Loucy (cell line): ENCODE results near the gene NCF1.
"Not testable (repeated sequence)": the region's sequence is repeated elsewhere in the genome, so short reads cannot be mapped to it uniquely, and the experiment has no call there.

Experiments
- H2AFZ ChIP-seq: fragments of 200-600 bp; sonication (generic); 2 replicates; pipeline ENCODE4 v1.6.0; 2016; ENCODE audit warnings: antibody characterized with exemption, mild to moderate bottlenecking, low read length, moderate library complexity
- H3F3A ChIP-seq: fragments of 200-600 bp; 2 replicates; pipeline ENCODE4 v1.6.0; 2016; ENCODE audit warnings: antibody characterized with exemption, low read depth, mild to moderate bottlenecking
- H3K27me3 ChIP-seq: fragments of 200-600 bp; sonication (generic); 2 replicates; pipeline ENCODE4 v1.6.1; 2014; ENCODE audit warnings: low read length, mild to moderate bottlenecking; ENCODE audit not compliant: insufficient read depth, poor library complexity, severe bottlenecking
- H3K36me3 ChIP-seq: fragments of 200-600 bp; sonication (generic); 2 replicates; pipeline ENCODE4 v1.6.1; 2016; ENCODE audit warnings: low read length; ENCODE audit not compliant: insufficient read depth
- H3K4me1 ChIP-seq: fragments of 200-600 bp; sonication (generic); 2 replicates; pipeline ENCODE4 v1.5.1; 2014; ENCODE audit warnings: low read length, mild to moderate bottlenecking; ENCODE audit not compliant: insufficient read depth, poor library complexity, severe bottlenecking
- H3K4me2 ChIP-seq: fragments of 200-600 bp; sonication (generic); 2 replicates; pipeline ENCODE4 v1.6.0; 2014; ENCODE audit warnings: antibody characterized with exemption, low read length, low read depth, mild to moderate bottlenecking; ENCODE audit not compliant: poor library complexity, severe bottlenecking
- H3K4me3 ChIP-seq: fragments of 200-600 bp; sonication (generic); 2 replicates; pipeline ENCODE4 v1.5.1; 2014; ENCODE audit warnings: low read length, mild to moderate bottlenecking, mixed read lengths; ENCODE audit not compliant: poor library complexity, severe bottlenecking
- H3K79me2 ChIP-seq: fragments of 200-600 bp; sonication (generic); 2 replicates; pipeline ENCODE4 v1.6.1; 2014; ENCODE audit warnings: low read length; ENCODE audit not compliant: insufficient read depth
- H3K9ac ChIP-seq: fragments of 200-600 bp; sonication (generic); 2 replicates; pipeline ENCODE4 v1.6.0; 2014; ENCODE audit warnings: mild to moderate bottlenecking, low read depth, low read length, moderate library complexity; ENCODE audit not compliant: poor library complexity, severe bottlenecking
- H3K9me2 ChIP-seq: fragments of 200-600 bp; sonication (generic); replicated peaks from 2 replicates; pipeline ENCODE4 v1.6.1; 2016; ENCODE audit warnings: low read depth, low read length, mixed read lengths
- H3K9me3 ChIP-seq: fragments of 200-600 bp; sonication (generic); 2 replicates; pipeline ENCODE4 v1.6.1; 2014; ENCODE audit warnings: mild to moderate bottlenecking, antibody characterized with exemption, low read length, low read depth; ENCODE audit not compliant: insufficient read depth
- H4K20me1 ChIP-seq: fragments of 200-600 bp; sonication (generic); 2 replicates; pipeline ENCODE4 v1.6.0; 2014; ENCODE audit warnings: antibody characterized with exemption, low read length, mild to moderate bottlenecking; ENCODE audit not compliant: insufficient read depth, poor library complexity, severe bottlenecking

Gene NCF1

GRCh38 chr7:74743936-74744557 lies 29.8 kb upstream of the NCF1 start:
- H3K9me3 ChIP-seq, H3K9ac ChIP-seq, H3K36me3 ChIP-seq, H2AFZ ChIP-seq, H3F3A ChIP-seq, H3K79me2 ChIP-seq, H3K9me2 ChIP-seq, H3K4me2 ChIP-seq, H4K20me1 ChIP-seq, H3K4me3 ChIP-seq, H3K4me1 ChIP-seq, H3K27me3 ChIP-seq: not testable (repeated sequence)

- H3K4me1 ChIP-seq, H3K9ac ChIP-seq: not testable (repeated sequence)
Measured at GRCh38 chr7:74753921-74754482, 19.8 kb upstream of the NCF1 start.

GRCh38 chr7:74756673-74757072 lies 17.1 kb upstream of the NCF1 start:
- not testable (repeated sequence) for H3K27me3 ChIP-seq, H3F3A ChIP-seq, H3K9ac ChIP-seq, H3K9me3 ChIP-seq, H4K20me1 ChIP-seq, H2AFZ ChIP-seq, H3K4me3 ChIP-seq, H3K36me3 ChIP-seq, H3K79me2 ChIP-seq, H3K4me1 ChIP-seq, H3K9me2 ChIP-seq, H3K4me2 ChIP-seq

More at GRCh38 chr7:74753921-74754482, 19.8 kb upstream of the NCF1 start:
- not testable (repeated sequence) for H3K4me3 ChIP-seq, H2AFZ ChIP-seq, H3K9me3 ChIP-seq, H4K20me1 ChIP-seq, H3K79me2 ChIP-seq, H3K4me2 ChIP-seq, H3K27me3 ChIP-seq, H3K9me2 ChIP-seq, H3F3A ChIP-seq, H3K36me3 ChIP-seq

GRCh38 chr7:74758268-74758667 lies 15.5 kb upstream of the NCF1 start:
- not testable (repeated sequence) for H3K4me1 ChIP-seq, H3K4me2 ChIP-seq, H3K9me2 ChIP-seq, H3K27me3 ChIP-seq, H2AFZ ChIP-seq, H3K36me3 ChIP-seq, H3K9me3 ChIP-seq, H3K9ac ChIP-seq, H3K79me2 ChIP-seq, H3K4me3 ChIP-seq, H3F3A ChIP-seq, H4K20me1 ChIP-seq

- H4K20me1 ChIP-seq, H3K79me2 ChIP-seq, H3K4me3 ChIP-seq, H3K4me2 ChIP-seq, H2AFZ ChIP-seq, H3K36me3 ChIP-seq, H3F3A ChIP-seq, H3K9me2 ChIP-seq, H3K9me3 ChIP-seq, H3K9ac ChIP-seq, H3K27me3 ChIP-seq, H3K4me1 ChIP-seq: not testable (repeated sequence)
Measured at GRCh38 chr7:74758982-74759381, 14.8 kb upstream of the NCF1 start.

- H4K20me1 ChIP-seq, H2AFZ ChIP-seq, H3K4me1 ChIP-seq, H3K4me2 ChIP-seq, H3K9me2 ChIP-seq, H3F3A ChIP-seq, H3K27me3 ChIP-seq, H3K9me3 ChIP-seq, H3K4me3 ChIP-seq, H3K9ac ChIP-seq, H3K36me3 ChIP-seq, H3K79me2 ChIP-seq: not testable (repeated sequence)
Measured at GRCh38 chr7:74765205-74765918, 8.4 kb upstream of the NCF1 start.

GRCh38 chr7:74766509-74766908 lies 7.3 kb upstream of the NCF1 start:
- not testable (repeated sequence) for H3K4me2 ChIP-seq, H3K9me2 ChIP-seq, H2AFZ ChIP-seq, H3K9ac ChIP-seq, H4K20me1 ChIP-seq, H3K27me3 ChIP-seq, H3K36me3 ChIP-seq, H3F3A ChIP-seq, H3K79me2 ChIP-seq, H3K4me3 ChIP-seq, H3K4me1 ChIP-seq, H3K9me3 ChIP-seq
